ENCODE results near the gene NABP2. TPM values are rescaled to one million over a fixed set of nuclear protein-coding genes. Genes with fewer than 3 reads are reported as not detected.

The NABP2 gene
- total and polyA plus RNA-seq, 12 donors: 13.5 to 27.7 (median 20.4) TPM

DNA sequence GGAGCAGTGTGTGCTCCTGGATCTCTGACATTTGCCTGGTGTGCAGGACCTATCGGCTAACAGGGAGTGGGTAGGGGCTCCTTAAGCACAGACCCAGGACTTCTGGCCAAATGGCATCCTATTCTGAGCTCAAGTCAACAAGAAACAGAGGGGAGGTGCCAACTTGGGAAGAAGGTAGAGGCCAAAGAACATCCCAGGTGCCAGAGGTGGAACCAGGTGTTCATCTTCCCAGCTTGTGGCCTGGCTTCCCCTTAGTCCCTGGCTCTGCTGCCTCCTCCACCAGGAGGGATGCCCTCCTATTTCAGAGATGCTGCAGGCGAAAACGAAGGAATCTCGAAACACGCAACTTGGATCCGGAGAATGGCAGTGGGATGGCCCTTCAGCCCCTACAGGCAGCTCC, 11.9 kb downstream of the NABP2 start:
- WGBS, 2 donors: 93 to 94% methylated on average over 6 of the region's 6 CpGs
- TF ChIP-seq CTCF (IDR thresholded peaks at IDR 0.05): no peak
- H3K27ac ChIP-seq: no peak overlapping the region
- no peak for ATAC-seq
- H3K27me3 ChIP-seq: no peaks in the 10 kb centered on the region
- no peak overlapping the region for H3K4me3 ChIP-seq
- DNase-seq: no peak
- intact Hi-C loops (cut with DNase I): no loop called here
- peaks cover 0 to 49% (median 11%) of the 10 kb centered on the region in 9 donors for H3K36me3 ChIP-seq
- H3K4me1 ChIP-seq: no peaks in the 10 kb centered on the region
- no peaks in the 10 kb centered on the region for H3K9me3 ChIP-seq

DNA sequence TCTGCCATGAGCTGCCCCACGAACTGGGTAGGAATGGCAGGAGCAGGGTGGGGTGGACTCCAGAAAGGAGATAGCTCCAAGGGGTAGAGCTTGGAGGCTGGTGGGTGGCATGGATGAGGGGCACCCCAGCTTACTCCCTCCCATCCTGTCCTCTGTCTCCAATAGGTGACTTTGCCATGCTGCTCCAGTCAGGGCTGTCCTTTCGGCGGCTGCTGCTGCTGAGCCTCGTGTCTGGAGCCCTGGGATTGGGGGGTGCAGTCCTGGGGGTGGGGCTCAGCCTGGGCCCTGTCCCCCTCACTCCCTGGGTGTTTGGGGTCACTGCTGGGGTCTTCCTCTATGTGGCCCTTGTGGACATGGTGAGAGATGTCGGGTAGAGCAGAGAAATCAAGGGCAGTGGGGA, 12.8 kb downstream of the NABP2 start:
- no peak for DNase-seq
- no peaks in the 10 kb centered on the region for H3K4me1 ChIP-seq
- peak in 3 of 8 donors; percentile 5 to 25 (median 7) for ATAC-seq
- H3K4me3 ChIP-seq: no peak overlapping the region
- no peak overlapping the region for H3K27ac ChIP-seq
- intact Hi-C loops (cut with DNase I): no loop called here
- peaks cover 0 to 58% (median 18%) of the 10 kb centered on the region in 9 donors for H3K36me3 ChIP-seq
- TF ChIP-seq CTCF (IDR thresholded peaks at IDR 0.05): no peak
- 69 to 71% methylated on average over 5 of the region's 5 CpGs for WGBS, 2 donors
- no peaks in the 10 kb centered on the region for H3K27me3 ChIP-seq
- H3K9me3 ChIP-seq: no peaks in the 10 kb centered on the region

GRCh38 chr12:56237552-56237951, 13.4 kb downstream of the NABP2 start:
- ATAC-seq (peak in 1 of 8 donors; percentile 9), DNase-seq (no peak)
- Histone ChIP-seq H3K27me3 (no peaks in the 10 kb centered on the region), H3K36me3 (peaks cover 0 to 64% (median 24%) of the 10 kb centered on the region in 9 donors), H3K4me1 (no peaks in the 10 kb centered on the region), H3K27ac (no peak overlapping the region), H3K9me3 (no peaks in the 10 kb centered on the region), H3K4me3 (no peak overlapping the region)
- WGBS, 2 donors: 82 to 83% methylated on average over 11 of the region's 11 CpGs
- intact Hi-C loops (cut with DNase I): no loop called here
- TF ChIP-seq CTCF (IDR thresholded peaks at IDR 0.05): no peak

- no peak for ATAC-seq
- peaks cover 0 to 15% (median 9%) of the 10 kb centered on the region in 9 donors for H3K4me1 ChIP-seq
- H3K9me3 ChIP-seq: no peaks in the 10 kb centered on the region
- intact Hi-C loops (cut with DNase I): no loop called here
- 75 to 83% methylated on average over 9 of the region's 9 CpGs for WGBS, 2 donors
- peaks cover 0 to 96% (median 62%) of the 10 kb centered on the region in 9 donors for H3K36me3 ChIP-seq
- no peak for DNase-seq
- no peak overlapping the region for H3K4me3 ChIP-seq
- no peaks in the 10 kb centered on the region for H3K27me3 ChIP-seq
- H3K27ac ChIP-seq: no peak overlapping the region
- TF ChIP-seq CTCF (IDR thresholded peaks at IDR 0.05): no peak
Observed at GRCh38 chr12:56241424-56242303, 17.5 kb downstream of the NABP2 start.

All from heart right ventricle (tissue), 16 donors.